Panc1 (cell line): Measurements from ENCODE around the gene WDR4.

Source experiments
- POLR2AphosphoS5 ChIP-seq: IDR thresholded peaks from 2 replicates; pipeline ENCODE4 v1.6.1; 2012; ENCODE audit warnings: mild to moderate bottlenecking, low read depth, low read length, moderate library complexity
- TF ChIP-seq, protein P1 (sequence below): fragments of 450-650 bp; IDR thresholded peaks from 2 replicates; pipeline ENCODE4 v1.5.1; 2017; ENCODE audit warnings: mild to moderate bottlenecking

DNA sequence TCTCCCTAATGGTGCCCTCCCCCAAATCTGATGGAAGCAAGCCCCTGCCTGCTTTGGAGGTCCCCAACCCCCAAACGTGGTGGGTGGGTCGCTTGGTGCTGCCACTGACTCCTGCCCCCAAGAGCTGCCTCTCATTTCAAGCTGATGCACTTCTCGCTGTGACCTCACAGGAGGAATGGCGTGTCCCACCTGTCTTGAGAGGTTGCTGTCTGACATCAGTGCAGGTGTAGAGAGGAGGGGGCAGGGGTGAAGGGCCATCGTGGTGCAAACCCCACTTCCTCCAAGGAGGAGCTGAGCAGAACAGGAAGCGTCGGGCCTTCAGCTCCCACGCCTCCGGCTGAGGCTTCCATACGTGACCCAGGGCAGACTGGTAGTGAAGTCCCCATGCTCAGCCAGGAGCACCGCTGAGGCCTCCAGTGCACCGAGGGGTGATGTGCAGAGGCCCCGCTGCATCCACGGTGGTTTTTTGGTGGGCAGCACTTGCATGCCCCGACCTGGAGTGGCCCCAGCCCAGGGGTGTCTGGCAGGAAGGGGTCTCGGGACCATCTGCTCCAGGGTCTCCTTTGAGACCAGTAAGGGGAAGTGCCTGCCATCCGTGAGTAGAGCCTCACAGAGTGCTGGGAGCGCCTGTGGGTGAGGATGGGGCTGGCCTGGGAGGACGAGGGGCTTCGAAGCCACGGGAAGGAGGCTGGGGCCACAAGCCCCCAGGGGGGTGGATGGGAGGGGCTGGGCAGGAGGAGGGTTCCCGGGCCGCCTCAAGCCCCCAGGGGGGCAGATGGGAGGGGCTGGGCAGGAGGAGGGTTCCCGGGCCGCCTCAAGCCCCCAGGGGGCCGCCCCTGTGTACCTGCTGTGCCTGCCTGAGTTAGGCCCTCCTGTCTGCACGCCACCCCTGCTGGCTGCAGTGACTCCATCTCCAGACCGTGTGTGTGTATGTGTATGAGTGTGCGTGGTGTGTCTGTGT is 39.8 kb downstream of the WDR4 start:
- TF ChIP-seq, protein P1, sequence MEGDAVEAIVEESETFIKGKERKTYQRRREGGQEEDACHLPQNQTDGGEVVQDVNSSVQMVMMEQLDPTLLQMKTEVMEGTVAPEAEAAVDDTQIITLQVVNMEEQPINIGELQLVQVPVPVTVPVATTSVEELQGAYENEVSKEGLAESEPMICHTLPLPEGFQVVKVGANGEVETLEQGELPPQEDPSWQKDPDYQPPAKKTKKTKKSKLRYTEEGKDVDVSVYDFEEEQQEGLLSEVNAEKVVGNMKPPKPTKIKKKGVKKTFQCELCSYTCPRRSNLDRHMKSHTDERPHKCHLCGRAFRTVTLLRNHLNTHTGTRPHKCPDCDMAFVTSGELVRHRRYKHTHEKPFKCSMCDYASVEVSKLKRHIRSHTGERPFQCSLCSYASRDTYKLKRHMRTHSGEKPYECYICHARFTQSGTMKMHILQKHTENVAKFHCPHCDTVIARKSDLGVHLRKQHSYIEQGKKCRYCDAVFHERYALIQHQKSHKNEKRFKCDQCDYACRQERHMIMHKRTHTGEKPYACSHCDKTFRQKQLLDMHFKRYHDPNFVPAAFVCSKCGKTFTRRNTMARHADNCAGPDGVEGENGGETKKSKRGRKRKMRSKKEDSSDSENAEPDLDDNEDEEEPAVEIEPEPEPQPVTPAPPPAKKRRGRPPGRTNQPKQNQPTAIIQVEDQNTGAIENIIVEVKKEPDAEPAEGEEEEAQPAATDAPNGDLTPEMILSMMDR, result no peak
- TF ChIP-seq POLR2AphosphoS5, result no peak
